NCI-H2029 (cell line): Measurements from ENCODE around the gene RNF25.

Experiments used
- DNase-seq: peaks from one replicate; lab custom pipeline; 2025; lab: John Stamatoyannopoulos, UW

Gene RNF25

GRCh38 chr2:218679119-218679518, 7.3 kb upstream of the RNF25 start:
- DNase-seq = no peak

GRCh38 chr2:218671097-218671653, 627 bp downstream of the RNF25 start:
- DNase-seq = no peak

GRCh38 chr2:218664653-218665052, 7.1 kb downstream of the RNF25 start:
- no peak for DNase-seq

- no peak for DNase-seq
Observed at GRCh38 chr2:218663901-218664300, 7.9 kb downstream of the RNF25 start.

- no peak for DNase-seq
Observed at GRCh38 chr2:218662827-218663226, 9.0 kb downstream of the RNF25 start.

GRCh38 chr2:218662377-218662776, 9.4 kb downstream of the RNF25 start:
- no peak for DNase-seq

GRCh38 chr2:218659988-218660358, 11.8 kb downstream of the RNF25 start:
- no peak for DNase-seq

- peak; percentile 72 for DNase-seq
Observed at GRCh38 chr2:218659258-218659987, 12.4 kb downstream of the RNF25 start, which contains the start of the genes BCS1L and ZNF142. Gene BCS1L (plus strand): TSS chr2:218659683. CDS start chr2:218660988, 1,305 bp downstream. Gene ZNF142 (minus strand): TSS chr2:218659623. CDS start chr2:218656429, 3,194 bp downstream.

GRCh38 chr2:218658671-218659257, 13.0 kb downstream of the RNF25 start:
- DNase-seq = no peak

- no peak for DNase-seq
Observed at GRCh38 chr2:218655751-218656150, 16.1 kb downstream of the RNF25 start.

GRCh38 chr2:218648787-218649100, 23.1 kb downstream of the RNF25 start:
- DNase-seq = no peak

GRCh38 chr2:218648088-218648786, 23.6 kb downstream of the RNF25 start:
- no peak for DNase-seq

GRCh38 chr2:218645126-218645525, 26.7 kb downstream of the RNF25 start:
- no peak for DNase-seq

- no peak for DNase-seq
Observed at GRCh38 chr2:218644721-218645120, 27.1 kb downstream of the RNF25 start.

- DNase-seq = no peak
Observed at GRCh38 chr2:218643751-218644310, 28.0 kb downstream of the RNF25 start.

GRCh38 chr2:218642786-218643185, 29.0 kb downstream of the RNF25 start:
- DNase-seq = no peak

GRCh38 chr2:218642121-218642656, 29.6 kb downstream of the RNF25 start:
- DNase-seq = no peak

GRCh38 chr2:218638372-218638771, 33.4 kb downstream of the RNF25 start:
- DNase-seq = no peak

GRCh38 chr2:218635719-218636118, 36.1 kb downstream of the RNF25 start:
- DNase-seq = no peak

- DNase-seq = no peak
Observed at GRCh38 chr2:218631837-218632236, 40.0 kb downstream of the RNF25 start.

- no peak for DNase-seq
Observed at GRCh38 chr2:218627939-218628338, 43.9 kb downstream of the RNF25 start.

GRCh38 chr2:218626369-218626768, 45.4 kb downstream of the RNF25 start:
- DNase-seq = no peak
